Astrocyte (in vitro differentiated cells and primary cell): ENCODE results near the gene LDB3. TPM values are rescaled to one million over a fixed set of nuclear protein-coding genes. Genes with fewer than 3 reads are reported as not detected.

Experiments used
- DNase-seq: peaks from one replicate; pipeline ENCODE4 v3.0.0-alpha.2; 2010; ENCODE audit warnings: low read depth
- FAIRE-seq: peaks from 2 replicates; lab custom pipeline; 2011; peaks lifted over from hg19 to GRCh38; lab: Jason Lieb, UNC
- H2AFZ ChIP-seq: 2 replicates; pipeline ENCODE4 v1.6.0; 2012; ENCODE audit warnings: low read depth, low read length, inconsistent platforms
- H3K27ac ChIP-seq: 2 replicates; pipeline ENCODE4 v1.5.1; 2011; ENCODE audit warnings: low read depth, low read length, inconsistent platforms
- H3K27me3 ChIP-seq: 2 replicates; pipeline ENCODE4 v1.6.0; 2011; ENCODE audit warnings: low read length, inconsistent platforms; ENCODE audit not compliant: insufficient read depth
- H3K36me3 ChIP-seq: 2 replicates; pipeline ENCODE4 v1.5.1; 2011; ENCODE audit warnings: low read length, inconsistent platforms; ENCODE audit not compliant: insufficient read depth
- H3K4me1 ChIP-seq: 2 replicates; pipeline ENCODE4 v1.5.1; 2011; ENCODE audit warnings: low read length, inconsistent platforms; ENCODE audit not compliant: insufficient read depth
- H3K4me2 ChIP-seq: 2 replicates; pipeline ENCODE4 v1.6.0; 2012; ENCODE audit warnings: low read length, inconsistent platforms
- H3K4me3 ChIP-seq: 2 replicates; pipeline ENCODE4 v1.5.1; 2011; ENCODE audit warnings: low read depth, mild to moderate bottlenecking, low read length, inconsistent platforms; ENCODE audit not compliant: insufficient read depth
- H3K79me2 ChIP-seq: 2 replicates; pipeline ENCODE4 v1.6.0; 2012; ENCODE audit warnings: mild to moderate bottlenecking, low read length, inconsistent platforms; ENCODE audit not compliant: insufficient read depth
- H3K9ac ChIP-seq: 2 replicates; pipeline ENCODE4 v1.6.0; 2012; ENCODE audit warnings: mild to moderate bottlenecking, low read length, inconsistent platforms
- H3K9me3 ChIP-seq: 2 replicates; pipeline ENCODE4 v1.5.1; 2012; ENCODE audit warnings: low read depth, mild to moderate bottlenecking, low read length, inconsistent platforms; ENCODE audit not compliant: insufficient read depth
- H4K20me1 ChIP-seq: 2 replicates; pipeline ENCODE4 v1.6.0; 2012; ENCODE audit warnings: low read length, inconsistent platforms; ENCODE audit not compliant: insufficient read depth
- H3K27ac Mint-ChIP-seq: one replicate; pipeline ENCODE4 v1.8.0; 2021; ENCODE audit warnings: mild to moderate bottlenecking, mixed read lengths; ENCODE audit not compliant: unreplicated experiment
- H3K27me3 Mint-ChIP-seq: one replicate; pipeline ENCODE4 v1.8.0; 2021; ENCODE audit warnings: low read depth, mixed read lengths; ENCODE audit not compliant: unreplicated experiment
- H3K36me3 Mint-ChIP-seq: one replicate; pipeline ENCODE4 v1.8.0; 2021; ENCODE audit warnings: low read depth, mixed read lengths; ENCODE audit not compliant: unreplicated experiment
- H3K4me1 Mint-ChIP-seq: one replicate; pipeline ENCODE4 v1.8.0; 2021; ENCODE audit warnings: low read depth, mixed read lengths; ENCODE audit not compliant: unreplicated experiment
- H3K4me3 Mint-ChIP-seq: one replicate; pipeline ENCODE4 v1.8.0; 2021; ENCODE audit warnings: mild to moderate bottlenecking, moderate library complexity, mixed read lengths; ENCODE audit not compliant: unreplicated experiment
- H3K9me3 Mint-ChIP-seq: one replicate; pipeline ENCODE4 v1.8.0; 2021; ENCODE audit warnings: mild to moderate bottlenecking, mixed read lengths; ENCODE audit not compliant: unreplicated experiment
- CTCF ChIP-seq: IDR thresholded peaks from 2 replicates; pipeline ENCODE4 v1.5.1; 2011; ENCODE audit warnings: low read depth, mild to moderate bottlenecking, inconsistent platforms, low read length, moderate library complexity; ENCODE audit not compliant: insufficient read depth
- EZH2 ChIP-seq: IDR thresholded peaks from 2 replicates; pipeline ENCODE4 v1.6.1; 2012; ENCODE audit warnings: mild to moderate bottlenecking, low read length, inconsistent platforms; ENCODE audit not compliant: insufficient read depth
- total RNA-seq: library from RNA; stranded (reverse); gene quantifications from 2 replicates; pipeline ENCODE4 v1.2.1, GENCODE V29; 2021

The LDB3 gene
- total RNA-seq, 1 donor from 2014 or later, result 3.5 TPM

GRCh38 chr10:86729677-86730076, 61.4 kb downstream of the LDB3 start:
- H3K4me3 Mint-ChIP-seq, result no peak overlapping the region
- no peak for FAIRE-seq
- H3K27ac Mint-ChIP-seq, result no peak overlapping the region
- no peak overlapping the region for H3K27ac ChIP-seq
- no peaks in the 10 kb centered on the region for H3K9me3 ChIP-seq
- H3K36me3 ChIP-seq, result no peaks in the 10 kb centered on the region
- no peaks in the 10 kb centered on the region for H3K79me2 ChIP-seq
- peaks cover 5% of the 10 kb centered on the region for H3K4me1 Mint-ChIP-seq
- no peak overlapping the region for H3K4me3 ChIP-seq
- H3K4me1 ChIP-seq, result no peaks in the 10 kb centered on the region
- no peak overlapping the region for H2AFZ ChIP-seq
- DNase-seq, result no peak
- H3K4me2 ChIP-seq, result no peak overlapping the region
- TF ChIP-seq EZH2 (no peak), CTCF (no peak)
- H3K27me3 Mint-ChIP-seq, result peaks cover 5% of the 10 kb centered on the region
- no peak overlapping the region for H3K9ac ChIP-seq
- peaks cover 4% of the 10 kb centered on the region for H3K36me3 Mint-ChIP-seq
- no peaks in the 10 kb centered on the region for H3K9me3 Mint-ChIP-seq
- no peaks in the 10 kb centered on the region for H4K20me1 ChIP-seq
- no peaks in the 10 kb centered on the region for H3K27me3 ChIP-seq

GRCh38 chr10:86730227-86730626, 61.9 kb downstream of the LDB3 start:
- H3K36me3 Mint-ChIP-seq, result peaks cover 4% of the 10 kb centered on the region
- no peak overlapping the region for H2AFZ ChIP-seq
- no peak overlapping the region for H3K4me3 ChIP-seq
- H3K9me3 Mint-ChIP-seq, result no peaks in the 10 kb centered on the region
- TF ChIP-seq EZH2, result no peak
- TF ChIP-seq CTCF, result no peak
- peaks cover 5% of the 10 kb centered on the region for H3K27me3 Mint-ChIP-seq
- H3K4me3 Mint-ChIP-seq, result no peak overlapping the region
- H3K4me2 ChIP-seq, result no peak overlapping the region
- H3K9ac ChIP-seq, result no peak overlapping the region
- DNase-seq (no peak), FAIRE-seq (no peak)
- H3K4me1 Mint-ChIP-seq, result peaks cover 5% of the 10 kb centered on the region
- no peaks in the 10 kb centered on the region for H3K4me1 ChIP-seq
- no peaks in the 10 kb centered on the region for H3K27me3 ChIP-seq
- H3K79me2 ChIP-seq, result no peaks in the 10 kb centered on the region
- H3K27ac Mint-ChIP-seq, result no peak overlapping the region
- H3K27ac ChIP-seq, result no peak overlapping the region
- no peaks in the 10 kb centered on the region for H3K9me3 ChIP-seq
- H3K36me3 ChIP-seq, result no peaks in the 10 kb centered on the region
- H4K20me1 ChIP-seq, result no peaks in the 10 kb centered on the region

- Histone ChIP-seq H3K4me3 (no peak overlapping the region), H3K27ac (no peak overlapping the region), H3K27me3 (no peaks in the 10 kb centered on the region), H4K20me1 (no peaks in the 10 kb centered on the region), H3K4me2 (no peak overlapping the region), H3K79me2 (no peaks in the 10 kb centered on the region), H3K36me3 (no peaks in the 10 kb centered on the region), H3K9me3 (no peaks in the 10 kb centered on the region), H2AFZ (no peak overlapping the region), H3K9ac (no peak overlapping the region), H3K4me1 (no peaks in the 10 kb centered on the region)
- DNase-seq (no peak), FAIRE-seq (no peak)
- Mint-ChIP-seq H3K27me3 (peaks cover 5% of the 10 kb centered on the region), H3K36me3 (peaks cover 4% of the 10 kb centered on the region), H3K4me1 (peaks cover 5% of the 10 kb centered on the region), H3K4me3 (no peak overlapping the region), H3K9me3 (no peaks in the 10 kb centered on the region), H3K27ac (no peak overlapping the region)
- TF ChIP-seq CTCF (no peak), EZH2 (no peak)
Measured at GRCh38 chr10:86732771-86733170, 64.5 kb downstream of the LDB3 start.
